ENCODE data around the gene GINS1. TPM values are rescaled to one million over a fixed set of nuclear protein-coding genes. Genes with fewer than 3 reads are reported as not detected.

GINS1 gene
- total and polyA plus RNA-seq, 4 donors = 0.17 to 11.4 (median 0.48) TPM

- Histone ChIP-seq H3K27me3 (ENCODE audit: control insufficient read depth in 4 of 4, insufficient read depth in 4 of 4, low read length in 3 of 4) (no peaks in the 10 kb centered on the region), H3K4me3 (ENCODE audit: low read depth in 1 of 3, low read length in 3 of 3) (no peak overlapping the region), H3K9ac (ENCODE audit: low read depth in 1 of 2, low read length in 2 of 2) (no peak overlapping the region), H3K4me1 (ENCODE audit: control insufficient read depth in 4 of 4, insufficient read depth in 4 of 4, low read length in 3 of 4) (peaks cover 0 to 8% (median 5%) of the 10 kb centered on the region in 4 donors), H3K27ac (ENCODE audit: low read depth in 1 of 2, low read length in 2 of 2) (no peak overlapping the region), H3K36me3 (ENCODE audit: control insufficient read depth in 4 of 4, insufficient read depth in 3 of 4, low read depth in 1 of 4, low read length in 3 of 4) (no peaks in the 10 kb centered on the region), H3K9me3 (ENCODE audit: control insufficient read depth in 4 of 4, low read length in 3 of 4) (no peaks in the 10 kb centered on the region)
- TF ChIP-seq NR2F2 (IDR thresholded peaks at IDR 0.05) (no peak), FOXA1 (IDR thresholded peaks at IDR 0.05) (no peak), RAD21 (IDR thresholded peaks at IDR 0.05) (no peak), ZBTB33 (IDR thresholded peaks at IDR 0.05) (no peak), FOXA2 (IDR thresholded peaks at IDR 0.05) (no peak), SP1 (IDR thresholded peaks at IDR 0.05) (no peak), GABPA (IDR thresholded peaks at IDR 0.05 in 1 of 2, conservative IDR thresholded peaks at IDR 0.05 in 1 of 2) (no peak), YY1 (IDR thresholded peaks at IDR 0.05) (no peak), EGR1 (IDR thresholded peaks at IDR 0.05; ENCODE audit: low read depth in 2 of 2) (no peak)
- no peak for DNase-seq (ENCODE audit: low spot score)
- 91% methylated on average over 7 of the region's 7 CpGs for WGBS
Measured at GRCh38 chr20:25380945-25381614, 26.4 kb upstream of the GINS1 start.

- H3K4me3 ChIP-seq (ENCODE audit: low read depth in 1 of 3, low read length in 3 of 3) = no peak overlapping the region
- no peak for TF ChIP-seq RXRA (IDR thresholded peaks at IDR 0.05)
- no peak for TF ChIP-seq FOXA2 (IDR thresholded peaks at IDR 0.05)
- TF ChIP-seq ZBTB33 (IDR thresholded peaks at IDR 0.05) = no peak
- no peak for TF ChIP-seq JUND (IDR thresholded peaks at IDR 0.05)
- no peak for TF ChIP-seq FOXA1 (IDR thresholded peaks at IDR 0.05)
- no peak for TF ChIP-seq REST (IDR thresholded peaks at IDR 0.05)
- no peak for TF ChIP-seq HNF4G (IDR thresholded peaks at IDR 0.05)
- no peak for TF ChIP-seq YY1 (IDR thresholded peaks at IDR 0.05)
- no peak for TF ChIP-seq GABPA (IDR thresholded peaks at IDR 0.05 in 1 of 2, conservative IDR thresholded peaks at IDR 0.05 in 1 of 2)
- TF ChIP-seq MAX (IDR thresholded peaks at IDR 0.05) = no peak
- no peak for TF ChIP-seq NR2F2 (IDR thresholded peaks at IDR 0.05)
- TF ChIP-seq HNF4A (conservative IDR thresholded peaks at IDR 0.05) = no peak
- H3K36me3 ChIP-seq (ENCODE audit: control insufficient read depth in 4 of 4, insufficient read depth in 3 of 4, low read depth in 1 of 4, low read length in 3 of 4) = no peaks in the 10 kb centered on the region
- no peak overlapping the region for H3K9ac ChIP-seq (ENCODE audit: low read depth in 1 of 2, low read length in 2 of 2)
- no peaks in the 10 kb centered on the region for H3K9me3 ChIP-seq (ENCODE audit: control insufficient read depth in 4 of 4, low read length in 3 of 4)
- no peaks in the 10 kb centered on the region for H3K27me3 ChIP-seq (ENCODE audit: control insufficient read depth in 4 of 4, insufficient read depth in 4 of 4, low read length in 3 of 4)
- no peak for DNase-seq (ENCODE audit: low spot score)
- WGBS = 88% methylated on average over 5 of the region's 5 CpGs
- H3K4me1 ChIP-seq (ENCODE audit: control insufficient read depth in 4 of 4, insufficient read depth in 4 of 4, low read length in 3 of 4) = peaks cover 0 to 8% (median 5%) of the 10 kb centered on the region in 4 donors
- H3K27ac ChIP-seq (ENCODE audit: low read depth in 1 of 2, low read length in 2 of 2) = no peak overlapping the region
Measured at GRCh38 chr20:25382704-25383370, 24.6 kb upstream of the GINS1 start.
